ENCODE measurements around the gene IDH2.
"Not testable (repeated sequence)": the region's sequence is repeated elsewhere in the genome, so short reads cannot be mapped to it uniquely, and the experiment has no call there.

Gene IDH2

GRCh38 chr15:90086868-90087268 lies 15.4 kb downstream of the IDH2 start:
- in situ Hi-C loops (cut with HindIII; ENCODE audit: low sequenced_read_pairs): loop anchor here (5.0 kb wide), 1 partner anchor 105 kb away; no protein-coding TSS in a partner anchor

- in situ Hi-C loops (cut with HindIII; ENCODE audit: low sequenced_read_pairs): loop anchor here (5.0 kb wide), 1 partner anchor 103 kb away; no protein-coding TSS in a partner anchor
Measured at GRCh38 chr15:90085565-90085964, 16.7 kb downstream of the IDH2 start.

GRCh38 chr15:90084876-90085423 lies 17.3 kb downstream of the IDH2 start:
- in situ Hi-C loops (cut with HindIII; ENCODE audit: low sequenced_read_pairs): loop anchor here (5.0 kb wide), 2 partner anchors 103 to 223 kb away; no protein-coding TSS in a partner anchor

- in situ Hi-C loops (cut with HindIII; ENCODE audit: low sequenced_read_pairs): loop anchor here (5.0 kb wide), 1 partner anchor 222 kb away; no protein-coding TSS in a partner anchor
Measured at GRCh38 chr15:90083954-90084607, 18.2 kb downstream of the IDH2 start.

GRCh38 chr15:90083419-90083818 lies 18.8 kb downstream of the IDH2 start:
- in situ Hi-C loops (cut with HindIII; ENCODE audit: low sequenced_read_pairs): loop anchor here (5.0 kb wide), 1 partner anchor 221 kb away; no protein-coding TSS in a partner anchor

GRCh38 chr15:90082140-90082715 lies 20.0 kb downstream of the IDH2 start:
- in situ Hi-C loops (cut with HindIII; ENCODE audit: low sequenced_read_pairs): loop anchor here (5.0 kb wide), 1 partner anchor 220 kb away; no protein-coding TSS in a partner anchor

GRCh38 chr15:90080818-90081393 lies 21.4 kb downstream of the IDH2 start:
- in situ Hi-C loops (cut with HindIII; ENCODE audit: low sequenced_read_pairs): loop anchor here (5.0 kb wide), 1 partner anchor 219 kb away; no protein-coding TSS in a partner anchor

- in situ Hi-C loops (cut with HindIII; ENCODE audit: low sequenced_read_pairs): loop anchor here (5.0 kb wide), 1 partner anchor 218 kb away; no protein-coding TSS in a partner anchor
Measured at GRCh38 chr15:90080458-90080755, 21.9 kb downstream of the IDH2 start.

- in situ Hi-C loops (cut with HindIII; ENCODE audit: low sequenced_read_pairs): loop anchor here (5.0 kb wide), 1 partner anchor 218 kb away; no protein-coding TSS in a partner anchor
Measured at GRCh38 chr15:90079619-90080457, 22.4 kb downstream of the IDH2 start.

- in situ Hi-C loops (cut with HindIII; ENCODE audit: low sequenced_read_pairs): no loop called here
Measured at GRCh38 chr15:90078965-90079364, 23.3 kb downstream of the IDH2 start.

GRCh38 chr15:90076716-90077115 lies 25.6 kb downstream of the IDH2 start:
- in situ Hi-C loops (cut with HindIII; ENCODE audit: low sequenced_read_pairs): no loop called here

GRCh38 chr15:90075420-90076289 lies 26.6 kb downstream of the IDH2 start:
- in situ Hi-C loops (cut with HindIII; ENCODE audit: low sequenced_read_pairs): no loop called here

- in situ Hi-C loops (cut with HindIII; ENCODE audit: low sequenced_read_pairs): no loop called here
Measured at GRCh38 chr15:90074916-90075315, 27.4 kb downstream of the IDH2 start.

GRCh38 chr15:90074023-90074422 lies 28.2 kb downstream of the IDH2 start:
- in situ Hi-C loops (cut with HindIII; ENCODE audit: low sequenced_read_pairs): no loop called here

- in situ Hi-C loops (cut with HindIII; ENCODE audit: low sequenced_read_pairs): no loop called here
Measured at GRCh38 chr15:90072978-90073640, 29.2 kb downstream of the IDH2 start.

GRCh38 chr15:90071220-90071807 lies 31.0 kb downstream of the IDH2 start:
- in situ Hi-C loops (cut with HindIII; ENCODE audit: low sequenced_read_pairs): no loop called here

GRCh38 chr15:90070623-90071022 lies 31.6 kb downstream of the IDH2 start:
- in situ Hi-C loops (cut with HindIII; ENCODE audit: low sequenced_read_pairs): not testable (repeated sequence)

GRCh38 chr15:90067953-90068606 lies 34.2 kb downstream of the IDH2 start:
- in situ Hi-C loops (cut with HindIII; ENCODE audit: low sequenced_read_pairs): loop anchor here (5.0 kb wide), 1 partner anchor 34 kb away; the partner anchor contains the start of gene IDH2

All from endothelial cell of hepatic sinusoid (primary cell).